GM11168 (cell line): ENCODE results near the gene PLPP3.

Experiments used
- in situ Hi-C: fragments of 300-500 bp; cut with MboI; formaldehyde crosslinking; loops from one replicate; pipeline ENCODE4 v1.12.0; 2022; ENCODE audit warnings: low sequenced_read_pairs; ENCODE audit not compliant: unreplicated experiment

The PLPP3 gene

GRCh38 chr1:56506951-56507491 lies 72.3 kb downstream of the PLPP3 start:
- in situ Hi-C loops: no loop called here

GRCh38 chr1:56505792-56506743 lies 73.3 kb downstream of the PLPP3 start:
- in situ Hi-C loops: no loop called here

- in situ Hi-C loops: no loop called here
Measured at GRCh38 chr1:56502700-56503245, 76.6 kb downstream of the PLPP3 start.

GRCh38 chr1:56501888-56502287 lies 77.5 kb downstream of the PLPP3 start:
- in situ Hi-C loops: no loop called here

- in situ Hi-C loops: no loop called here
Measured at GRCh38 chr1:56501426-56501825, 77.9 kb downstream of the PLPP3 start.

GRCh38 chr1:56496821-56497772 lies 82.3 kb downstream of the PLPP3 start:
- in situ Hi-C loops: no loop called here

- in situ Hi-C loops: no loop called here
Measured at GRCh38 chr1:56496158-56496557, 83.2 kb downstream of the PLPP3 start.

GRCh38 chr1:56495538-56495937 lies 83.8 kb downstream of the PLPP3 start:
- in situ Hi-C loops: no loop called here

GRCh38 chr1:56494306-56494705 lies 85.1 kb downstream of the PLPP3 start:
- in situ Hi-C loops: no loop called here

GRCh38 chr1:56493826-56494225 lies 85.5 kb downstream of the PLPP3 start:
- in situ Hi-C loops: no loop called here

GRCh38 chr1:56491441-56491840 lies 87.9 kb downstream of the PLPP3 start:
- in situ Hi-C loops: no loop called here

GRCh38 chr1:56490619-56491018 lies 88.7 kb downstream of the PLPP3 start:
- in situ Hi-C loops: no loop called here

- in situ Hi-C loops: no loop called here
Measured at GRCh38 chr1:56489695-56490094, 89.7 kb downstream of the PLPP3 start.

GRCh38 chr1:56484695-56485094 lies 94.7 kb downstream of the PLPP3 start:
- in situ Hi-C loops: no loop called here

- in situ Hi-C loops: no loop called here
Measured at GRCh38 chr1:56483104-56483503, 96.3 kb downstream of the PLPP3 start.

- in situ Hi-C loops: no loop called here
Measured at GRCh38 chr1:56482486-56482885, 96.9 kb downstream of the PLPP3 start.

- in situ Hi-C loops: no loop called here
Measured at GRCh38 chr1:56481140-56481694, 98.1 kb downstream of the PLPP3 start.

GRCh38 chr1:56478734-56479133 lies 100.6 kb downstream of the PLPP3 start:
- in situ Hi-C loops: no loop called here

- in situ Hi-C loops: no loop called here
Measured at GRCh38 chr1:56477164-56478111, 101.9 kb downstream of the PLPP3 start.
